SH-SY5Y (cell line): ENCODE measurements around the gene GSS.

ENCODE experiments used
- GATA2 ChIP-seq: IDR thresholded peaks from 2 replicates; pipeline ENCODE4 v1.6.1; 2011; ENCODE audit warnings: mild to moderate bottlenecking, low read depth, low read length
- GATA3 ChIP-seq: IDR thresholded peaks from 2 replicates; pipeline ENCODE4 v1.6.1; 2011; ENCODE audit warnings: low read depth, mild to moderate bottlenecking, low read length, moderate library complexity

GRCh38 chr20:34921436-34921835 is 34.2 kb downstream of the GSS start:
- TF ChIP-seq GATA2, result no peak
- no peak for TF ChIP-seq GATA3
